DND-41 (cell line): ENCODE data around the gene CHAT.
A peak's percentile ranks its signal among the peaks of the same experiment; 100 is the strongest.

ENCODE experiments used
- ATAC-seq: fragments of 200-7000 bp; cut with Tn5 transposase; 3 replicates; pipeline ENCODE4 v1.9.1; 2021; ENCODE audit warnings: low read depth; ENCODE audit not compliant: insufficient read depth
- DNase-seq: peaks from one replicate; pipeline ENCODE4 v3.0.0-alpha.2; 2020
- H2AFZ ChIP-seq: 2 replicates; pipeline ENCODE4 v1.6.0; 2012; ENCODE audit warnings: low read depth, low read length
- H3K27ac ChIP-seq: 2 replicates; pipeline ENCODE4 v1.5.1; 2012; ENCODE audit warnings: low read length, inconsistent platforms
- H3K27me3 ChIP-seq: fragments of 200-600 bp; sonication (generic); 2 replicates; pipeline ENCODE4 v1.6.0; 2012; ENCODE audit warnings: low read length, mild to moderate bottlenecking, inconsistent platforms; ENCODE audit not compliant: insufficient read depth, poor library complexity
- H3K36me3 ChIP-seq: 2 replicates; pipeline ENCODE4 v1.5.1; 2012; ENCODE audit warnings: low read length, inconsistent platforms; ENCODE audit not compliant: insufficient read depth
- H3K4me1 ChIP-seq: 2 replicates; pipeline ENCODE4 v1.5.1; 2012; ENCODE audit warnings: mild to moderate bottlenecking, low read length; ENCODE audit not compliant: insufficient read depth
- H3K4me2 ChIP-seq: 2 replicates; pipeline ENCODE4 v1.6.0; 2012; ENCODE audit warnings: mild to moderate bottlenecking, moderate library complexity, low read length, inconsistent platforms; ENCODE audit not compliant: insufficient read depth
- H3K4me3 ChIP-seq, 2 experiments: fragments of 200-600 bp in 1 of 2; shearing (Covaris generic) in 1 of 2; 2 replicates each; pipeline ENCODE4 v1.5.1; 2012 to 2016; ENCODE audit warnings: inconsistent platforms in 2 of 2, low read length in 2 of 2, mild to moderate bottlenecking in 2 of 2, low read depth in 1 of 2, moderate library complexity in 1 of 2
- H3K79me2 ChIP-seq: 2 replicates; pipeline ENCODE4 v1.6.0; 2012; ENCODE audit warnings: low read length, inconsistent platforms; ENCODE audit not compliant: insufficient read depth
- H3K9ac ChIP-seq: 2 replicates; pipeline ENCODE4 v1.6.0; 2012; ENCODE audit warnings: low read depth, mild to moderate bottlenecking, inconsistent platforms, low read length, moderate library complexity
- H3K9me3 ChIP-seq: 2 replicates; pipeline ENCODE4 v1.5.1; 2012; ENCODE audit warnings: low read length, moderate library complexity, mild to moderate bottlenecking, inconsistent platforms; ENCODE audit not compliant: insufficient read depth, severe bottlenecking
- H4K20me1 ChIP-seq: 2 replicates; pipeline ENCODE4 v1.6.0; 2012; ENCODE audit warnings: low read length; ENCODE audit not compliant: insufficient read depth
- CTCF ChIP-seq: IDR thresholded peaks from 2 replicates; pipeline ENCODE4 v1.5.1; 2012; ENCODE audit warnings: borderline replicate concordance, low read length, moderate library complexity, mild to moderate bottlenecking; ENCODE audit not compliant: poor library complexity, severe bottlenecking; ENCODE audit errors: extremely low read depth
- EZH2 ChIP-seq: IDR thresholded peaks from 3 replicates; pipeline ENCODE4 v1.6.1; 2012; ENCODE audit warnings: borderline replicate concordance, low read depth, mild to moderate bottlenecking, moderate library complexity, low read length, inconsistent platforms; ENCODE audit not compliant: severe bottlenecking

CHAT gene

GRCh38 chr10:49605216-49605938 lies 8.5 kb upstream of the CHAT start:
- peaks cover 7% of the 10 kb centered on the region for H4K20me1 ChIP-seq
- H3K9me3 ChIP-seq = no peaks in the 10 kb centered on the region
- H3K27me3 ChIP-seq = no peaks in the 10 kb centered on the region
- DNase-seq (peak; percentile 1), ATAC-seq (no peak)
- no peak overlapping the region for H3K4me3 ChIP-seq
- no peak overlapping the region for H2AFZ ChIP-seq
- peaks cover 11% of the 10 kb centered on the region for H3K4me1 ChIP-seq
- no peak overlapping the region for H3K4me2 ChIP-seq
- no peak overlapping the region for H3K9ac ChIP-seq
- H3K27ac ChIP-seq = no peak overlapping the region
- H3K36me3 ChIP-seq = no peaks in the 10 kb centered on the region
- no peak for TF ChIP-seq EZH2
- no peak for TF ChIP-seq CTCF
- H3K79me2 ChIP-seq = no peaks in the 10 kb centered on the region

- H3K9me3 ChIP-seq = no peaks in the 10 kb centered on the region
- no peaks in the 10 kb centered on the region for H3K27me3 ChIP-seq
- DNase-seq (peak; percentile 0), ATAC-seq (no peak)
- H3K4me1 ChIP-seq = peaks cover 11% of the 10 kb centered on the region
- H2AFZ ChIP-seq = no peak overlapping the region
- no peaks in the 10 kb centered on the region for H3K36me3 ChIP-seq
- TF ChIP-seq CTCF = no peak
- no peak for TF ChIP-seq EZH2
- no peak overlapping the region for H3K4me3 ChIP-seq
- H3K79me2 ChIP-seq = no peaks in the 10 kb centered on the region
- 0 out of 2 replicates have a peak overlapping the region, but pooled peaks have one; percentile 52 for H3K4me2 ChIP-seq
- no peak overlapping the region for H3K9ac ChIP-seq
- H3K27ac ChIP-seq = no peak overlapping the region
- peaks cover 7% of the 10 kb centered on the region for H4K20me1 ChIP-seq
These were observed 7.8 kb upstream of the CHAT start for GRCh38 chr10:49605939-49606509.

GRCh38 chr10:49606981-49607535 lies 6.8 kb upstream of the CHAT start:
- H3K9ac ChIP-seq = no peak overlapping the region
- peaks cover 7% of the 10 kb centered on the region for H4K20me1 ChIP-seq
- peaks cover 11% of the 10 kb centered on the region for H3K4me1 ChIP-seq
- H3K79me2 ChIP-seq = no peaks in the 10 kb centered on the region
- no peaks in the 10 kb centered on the region for H3K36me3 ChIP-seq
- no peaks in the 10 kb centered on the region for H3K9me3 ChIP-seq
- peak overlapping the region in 1 of 2 experiments; percentile 23; a peak in 1 of 4 replicates for H3K4me3 ChIP-seq
- ATAC-seq = peak; percentile 100
- peak; percentile 91 for DNase-seq
- peak overlapping the region; percentile 52 for H3K4me2 ChIP-seq
- peak overlapping the region; percentile 59; the same call in 1 of the 2 replicates for H2AFZ ChIP-seq
- TF ChIP-seq EZH2 (no peak), CTCF (no peak)
- no peak overlapping the region for H3K27ac ChIP-seq
- H3K27me3 ChIP-seq = no peaks in the 10 kb centered on the region
